Activated naive CD8-positive, alpha-beta T cell (primary cell): ENCODE results near the gene TBXAS1.
"Not testable (repeated sequence)": the region's sequence is repeated elsewhere in the genome, so short reads cannot be mapped to it uniquely, and the experiment has no call there.

Experiments
- H3K27ac Mint-ChIP-seq: one replicate; pipeline ENCODE4 v1.8.0; 2021; ENCODE audit warnings: mixed read lengths
- H3K27me3 Mint-ChIP-seq: one replicate; pipeline ENCODE4 v1.8.0; 2021; ENCODE audit warnings: mixed read lengths
- H3K36me3 Mint-ChIP-seq: one replicate; pipeline ENCODE4 v1.8.0; 2021; ENCODE audit warnings: mixed read lengths
- H3K4me1 Mint-ChIP-seq: one replicate; pipeline ENCODE4 v1.8.0; 2021; ENCODE audit warnings: low read depth, mixed read lengths
- H3K4me3 Mint-ChIP-seq: one replicate; pipeline ENCODE4 v1.8.0; 2021; ENCODE audit warnings: mild to moderate bottlenecking, mixed read lengths
- H3K9me3 Mint-ChIP-seq: one replicate; pipeline ENCODE4 v1.8.0; 2021; ENCODE audit warnings: low read depth, mixed read lengths

TBXAS1 gene

DNA sequence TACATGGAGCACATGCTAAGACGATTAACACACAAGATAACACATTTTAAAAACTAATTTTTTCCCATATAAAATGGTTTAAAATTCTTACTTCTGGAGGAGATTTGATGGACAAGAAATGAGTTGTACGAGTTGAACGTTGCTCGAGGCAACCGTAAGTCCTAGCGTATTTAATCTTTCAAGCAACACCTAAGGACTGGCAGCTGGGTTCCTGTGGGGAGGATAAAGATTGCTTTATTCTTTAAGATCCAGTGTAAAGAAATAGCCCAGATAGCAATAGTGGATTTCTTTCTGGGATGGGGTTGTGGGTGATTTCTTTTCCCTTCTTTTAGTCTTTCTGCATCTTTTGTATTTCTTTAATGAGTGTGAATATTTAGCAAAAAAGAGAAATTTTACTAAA, 9.8 kb downstream of the TBXAS1 start:
- Mint-ChIP-seq H3K27me3 (no peaks in the 10 kb centered on the region), H3K4me1 (no peaks in the 10 kb centered on the region), H3K4me3 (no peak overlapping the region), H3K36me3 (peaks cover 4% of the 10 kb centered on the region), H3K9me3 (no peaks in the 10 kb centered on the region), H3K27ac (no peak overlapping the region)

DNA sequence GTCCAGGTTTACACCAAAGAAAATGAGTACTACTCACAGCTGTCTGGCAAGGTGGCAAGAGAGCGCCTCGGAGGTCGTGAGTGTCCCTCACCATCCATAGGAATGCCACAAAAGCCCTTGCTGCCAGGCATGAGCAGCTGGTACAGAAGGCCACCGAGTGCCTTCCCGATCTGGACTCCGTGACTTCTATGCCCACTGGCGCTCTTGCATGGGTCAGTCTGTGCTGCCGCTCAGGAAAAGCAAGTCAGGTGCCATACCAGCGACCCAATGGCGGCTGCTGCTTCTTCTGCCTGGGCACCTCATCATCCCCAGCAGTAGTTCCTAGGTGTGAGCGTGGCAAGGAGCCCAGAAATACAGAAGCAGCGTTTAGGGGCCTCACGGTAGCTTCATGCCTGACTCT, 11.7 kb downstream of the TBXAS1 start:
- Mint-ChIP-seq H3K27ac (no peak overlapping the region), H3K4me1 (no peaks in the 10 kb centered on the region), H3K4me3 (no peak overlapping the region), H3K27me3 (peaks cover 2% of the 10 kb centered on the region), H3K9me3 (no peaks in the 10 kb centered on the region), H3K36me3 (no peaks in the 10 kb centered on the region)

DNA sequence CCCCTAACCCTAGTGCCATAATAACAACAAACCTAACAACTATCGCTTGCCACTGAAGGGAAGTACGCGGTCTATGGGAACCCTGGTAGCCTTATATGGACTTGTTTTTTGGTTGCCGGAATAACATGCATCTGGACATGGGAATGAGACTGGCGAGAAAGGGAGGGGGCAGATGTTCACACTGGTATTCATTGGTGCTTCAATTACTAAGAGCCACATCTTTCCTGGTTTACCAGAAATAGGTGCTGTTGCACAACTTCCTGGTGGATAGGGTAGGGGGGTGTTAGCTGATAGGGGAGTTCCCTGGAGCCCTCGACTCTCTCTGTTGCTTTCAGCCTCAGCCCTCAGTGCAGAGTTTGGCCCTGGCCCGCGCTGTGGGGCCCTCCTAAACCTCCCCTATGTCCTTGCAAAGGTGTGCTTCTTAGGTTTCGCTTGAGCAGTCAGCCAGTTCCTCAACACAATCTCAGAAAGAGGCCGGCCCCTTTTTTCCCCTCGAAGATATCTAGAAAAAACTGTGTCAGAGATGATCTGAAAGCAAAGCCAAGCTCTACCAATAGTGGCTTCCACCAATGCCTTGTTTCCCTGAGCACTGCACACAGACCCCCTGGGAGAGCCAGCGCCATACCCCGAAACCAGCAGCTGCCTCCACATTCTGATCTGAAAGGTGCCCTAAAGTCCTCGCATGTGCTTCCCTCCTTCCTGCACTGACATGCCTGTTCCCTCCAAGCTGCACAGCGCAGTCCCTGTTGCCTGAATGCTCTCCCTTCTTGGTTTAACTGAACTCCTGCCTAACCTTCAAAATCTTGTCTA, 13.5 kb downstream of the TBXAS1 start:
- Mint-ChIP-seq H3K36me3 (no peaks in the 10 kb centered on the region), H3K4me1 (no peaks in the 10 kb centered on the region), H3K27ac (no peak overlapping the region), H3K4me3 (no peak overlapping the region), H3K27me3 (peaks cover 2% of the 10 kb centered on the region), H3K9me3 (no peaks in the 10 kb centered on the region)

DNA sequence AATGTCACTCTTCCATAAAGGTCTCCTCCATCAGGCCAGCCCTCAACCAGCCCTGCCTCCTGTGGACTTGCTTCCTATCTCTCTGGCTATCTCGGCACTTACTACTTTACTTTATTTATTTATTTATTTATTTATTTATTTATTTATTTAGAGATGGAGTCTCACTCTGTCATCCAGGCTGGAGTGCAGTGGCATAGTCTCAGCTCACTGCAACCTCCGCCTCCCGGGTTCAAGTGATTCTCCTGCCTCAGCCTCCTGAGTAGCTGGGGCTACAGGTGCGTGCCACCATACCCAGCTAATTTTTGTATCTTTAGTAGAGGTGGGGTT, 14.1 kb downstream of the TBXAS1 start:
- not testable (repeated sequence) for H3K27ac Mint-ChIP-seq, H3K27me3 Mint-ChIP-seq, H3K9me3 Mint-ChIP-seq, H3K36me3 Mint-ChIP-seq, H3K4me3 Mint-ChIP-seq, H3K4me1 Mint-ChIP-seq

DNA sequence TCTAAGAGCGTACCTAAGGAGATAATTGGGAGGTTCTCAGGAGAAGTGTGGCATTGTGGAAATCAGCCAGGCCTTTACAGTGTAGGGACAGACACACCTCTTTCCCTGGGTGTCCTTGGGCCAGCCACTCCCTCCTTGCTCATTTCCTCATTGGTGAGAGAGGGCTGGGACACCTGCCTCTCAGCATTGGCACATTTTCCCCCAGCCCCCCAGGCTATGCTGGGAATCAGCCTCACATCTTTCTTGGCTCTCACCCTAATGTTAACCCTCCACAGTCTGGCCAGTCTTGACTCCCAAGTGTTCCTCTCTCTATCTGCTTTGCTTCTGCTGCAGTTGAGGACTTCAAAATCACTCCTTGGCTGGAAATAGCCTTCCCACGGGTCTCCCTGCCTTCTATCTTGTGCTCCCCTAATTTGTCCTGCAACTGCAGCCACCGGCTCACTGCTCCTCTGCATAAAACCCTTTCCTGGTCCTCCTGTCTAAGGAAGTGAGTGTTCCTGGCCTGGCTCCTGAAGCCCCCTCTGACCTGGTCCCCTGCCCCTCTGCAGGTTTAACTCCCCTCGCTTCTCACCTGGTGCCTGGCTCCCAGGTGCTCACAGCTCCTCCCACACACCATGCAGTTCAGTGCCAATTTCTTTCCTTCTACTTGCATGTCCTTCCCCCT, 15.8 kb downstream of the TBXAS1 start:
- Mint-ChIP-seq H3K27ac (no peak overlapping the region), H3K9me3 (no peaks in the 10 kb centered on the region), H3K4me3 (no peak overlapping the region), H3K36me3 (no peaks in the 10 kb centered on the region), H3K4me1 (no peaks in the 10 kb centered on the region), H3K27me3 (peaks cover 2% of the 10 kb centered on the region)

DNA sequence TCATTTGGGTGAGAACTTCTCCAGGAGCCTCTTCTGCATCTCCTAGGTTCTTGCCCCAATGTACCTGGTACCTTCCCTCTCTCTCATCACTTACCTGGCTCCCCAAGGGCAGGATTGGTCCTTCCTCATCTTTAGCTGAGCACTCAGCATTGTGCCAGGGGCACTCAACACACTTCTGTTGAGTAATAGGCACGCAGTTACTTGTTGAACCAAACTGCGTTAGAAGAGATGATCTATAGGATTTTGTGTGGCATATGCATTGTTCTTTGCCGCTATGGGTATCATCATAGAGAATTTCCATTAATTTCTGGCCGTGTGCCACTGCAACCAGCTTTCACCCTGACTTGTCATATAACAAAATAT, 16.4 kb downstream of the TBXAS1 start:
- no peak overlapping the region for H3K27ac Mint-ChIP-seq
- H3K27me3 Mint-ChIP-seq, result peaks cover 2% of the 10 kb centered on the region
- H3K36me3 Mint-ChIP-seq, result no peaks in the 10 kb centered on the region
- H3K9me3 Mint-ChIP-seq, result no peaks in the 10 kb centered on the region
- no peak overlapping the region for H3K4me3 Mint-ChIP-seq
- H3K4me1 Mint-ChIP-seq, result no peaks in the 10 kb centered on the region

DNA sequence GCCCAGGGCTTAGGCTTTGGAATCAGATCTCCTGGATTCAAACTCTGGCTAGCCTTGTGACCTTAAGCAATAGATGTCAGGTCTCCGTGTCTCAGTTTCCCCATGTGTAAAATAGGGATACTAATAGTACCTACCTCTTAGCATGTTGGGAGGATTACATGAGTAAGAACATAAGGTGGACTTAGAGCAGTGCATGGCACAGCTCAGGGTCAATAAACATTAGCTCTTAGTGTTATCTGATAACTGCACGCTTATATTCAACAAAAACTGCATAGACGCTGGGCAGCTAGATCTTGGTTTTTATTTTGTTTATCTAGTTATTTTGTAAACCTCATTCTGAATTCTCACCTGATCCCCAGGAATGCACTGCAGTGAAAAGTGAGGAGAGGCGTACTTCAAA, 17.2 kb downstream of the TBXAS1 start:
- H3K4me3 Mint-ChIP-seq, result no peak overlapping the region
- no peaks in the 10 kb centered on the region for H3K4me1 Mint-ChIP-seq
- H3K36me3 Mint-ChIP-seq, result no peaks in the 10 kb centered on the region
- H3K27ac Mint-ChIP-seq, result no peak overlapping the region
- H3K9me3 Mint-ChIP-seq, result no peaks in the 10 kb centered on the region
- peaks cover 2% of the 10 kb centered on the region for H3K27me3 Mint-ChIP-seq

DNA sequence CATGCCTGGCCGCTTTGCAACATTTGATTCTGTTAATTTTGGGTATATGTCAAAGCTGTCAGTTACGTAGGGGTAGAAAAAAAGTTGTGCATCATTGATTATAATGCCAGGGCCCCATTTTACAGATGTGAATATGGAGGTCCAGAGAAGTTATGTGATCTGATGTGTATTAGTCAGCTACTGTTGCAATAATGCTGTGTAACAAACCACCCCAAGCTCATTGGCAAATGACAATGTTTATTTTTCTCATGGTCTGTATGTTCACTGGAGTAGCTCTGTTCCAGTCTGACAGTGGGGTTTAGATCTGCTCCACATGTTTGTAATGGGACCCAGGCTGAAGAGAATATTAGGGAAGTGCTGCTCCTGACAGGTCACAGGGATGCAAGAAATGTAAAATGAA, 19.2 kb downstream of the TBXAS1 start:
- Mint-ChIP-seq H3K36me3 (no peaks in the 10 kb centered on the region), H3K4me3 (no peak overlapping the region), H3K27me3 (peaks cover 2% of the 10 kb centered on the region), H3K9me3 (no peaks in the 10 kb centered on the region), H3K4me1 (peaks cover 1% of the 10 kb centered on the region), H3K27ac (no peak overlapping the region)

DNA sequence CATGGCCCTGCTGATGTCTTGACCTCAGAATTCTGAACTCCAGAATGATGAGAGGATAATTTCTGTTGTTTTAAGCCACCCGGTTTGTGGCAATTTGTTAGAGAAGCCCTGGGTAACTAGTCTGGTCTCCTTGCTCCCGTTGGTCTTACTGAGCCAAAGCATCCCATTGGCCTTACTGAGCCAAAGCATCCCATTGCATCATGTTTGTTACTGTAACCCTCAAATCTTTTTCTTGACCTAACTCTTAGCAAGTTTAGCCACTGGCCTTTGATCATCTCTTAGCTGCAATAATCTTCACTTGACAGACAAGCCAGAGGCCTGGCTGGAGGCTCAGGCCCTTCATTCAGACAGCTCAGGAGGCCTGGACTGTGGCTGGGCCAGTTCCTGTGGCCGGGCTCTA, 21.8 kb downstream of the TBXAS1 start:
- Mint-ChIP-seq H3K27ac (no peak overlapping the region), H3K9me3 (no peaks in the 10 kb centered on the region), H3K4me3 (no peak overlapping the region)

DNA sequence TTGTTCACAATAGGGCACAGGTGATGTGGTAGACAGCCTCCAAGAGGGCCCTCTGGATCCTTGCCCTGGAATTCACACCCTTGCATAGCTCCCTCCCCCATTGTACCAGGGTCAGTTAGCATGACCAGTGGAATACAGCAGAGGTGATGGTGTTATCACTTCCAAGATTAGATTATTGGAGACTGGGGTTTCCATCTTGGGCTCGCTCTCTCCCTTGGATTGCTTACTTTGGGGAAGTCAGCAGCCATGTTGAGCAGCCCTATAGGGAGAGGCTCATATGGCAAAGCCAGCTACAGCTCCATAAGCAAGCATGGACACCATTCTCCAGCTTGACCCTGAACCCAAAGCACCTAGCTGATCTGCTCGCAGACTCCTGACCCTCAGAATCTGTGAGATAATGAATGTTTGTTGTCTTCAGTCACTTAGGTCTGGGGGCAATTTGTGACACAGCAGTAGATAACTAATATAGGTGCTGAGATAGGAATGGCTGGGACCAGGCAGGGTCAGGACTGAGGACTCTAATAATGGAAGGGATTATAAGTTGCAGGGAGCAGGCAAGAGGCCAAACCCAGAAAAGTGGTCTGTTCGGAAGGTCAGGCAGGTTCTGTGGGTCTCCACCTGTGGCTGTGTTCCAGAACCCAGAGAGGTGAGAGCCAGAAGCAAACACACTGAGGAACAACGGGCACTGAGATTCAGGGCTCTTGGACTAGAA, 22.9 kb downstream of the TBXAS1 start:
- Mint-ChIP-seq H3K27me3 (no peaks in the 10 kb centered on the region), H3K36me3 (no peaks in the 10 kb centered on the region), H3K27ac (no peak overlapping the region), H3K4me3 (no peak overlapping the region), H3K4me1 (peaks cover 29% of the 10 kb centered on the region), H3K9me3 (no peaks in the 10 kb centered on the region)

More for the DNA sequence above, 21.8 kb downstream of the TBXAS1 start:
- no peaks in the 10 kb centered on the region for H3K36me3 Mint-ChIP-seq
- H3K27me3 Mint-ChIP-seq, result no peaks in the 10 kb centered on the region
- peaks cover 24% of the 10 kb centered on the region for H3K4me1 Mint-ChIP-seq

DNA sequence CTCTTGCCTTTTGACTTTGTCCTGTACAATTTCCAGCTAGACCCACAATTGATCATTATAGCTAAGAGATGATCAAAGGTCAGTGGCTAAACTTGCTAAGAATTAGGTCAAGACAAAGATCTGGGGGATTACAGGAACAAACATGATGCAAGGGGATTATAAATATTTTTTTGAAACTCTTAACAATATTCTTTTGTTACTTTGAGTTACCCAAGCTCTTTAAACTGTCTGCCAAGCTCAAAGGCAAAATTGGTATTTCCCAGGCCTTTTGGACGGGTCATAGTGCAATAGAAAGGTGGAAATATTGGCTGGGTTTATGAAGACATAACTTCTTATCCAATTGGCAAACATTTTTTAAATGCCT, 23.4 kb downstream of the TBXAS1 start:
- H3K4me3 Mint-ChIP-seq, result no peak overlapping the region
- no peaks in the 10 kb centered on the region for H3K27me3 Mint-ChIP-seq
- peaks cover 29% of the 10 kb centered on the region for H3K4me1 Mint-ChIP-seq
- no peak overlapping the region for H3K27ac Mint-ChIP-seq
- no peaks in the 10 kb centered on the region for H3K36me3 Mint-ChIP-seq
- H3K9me3 Mint-ChIP-seq, result no peaks in the 10 kb centered on the region

DNA sequence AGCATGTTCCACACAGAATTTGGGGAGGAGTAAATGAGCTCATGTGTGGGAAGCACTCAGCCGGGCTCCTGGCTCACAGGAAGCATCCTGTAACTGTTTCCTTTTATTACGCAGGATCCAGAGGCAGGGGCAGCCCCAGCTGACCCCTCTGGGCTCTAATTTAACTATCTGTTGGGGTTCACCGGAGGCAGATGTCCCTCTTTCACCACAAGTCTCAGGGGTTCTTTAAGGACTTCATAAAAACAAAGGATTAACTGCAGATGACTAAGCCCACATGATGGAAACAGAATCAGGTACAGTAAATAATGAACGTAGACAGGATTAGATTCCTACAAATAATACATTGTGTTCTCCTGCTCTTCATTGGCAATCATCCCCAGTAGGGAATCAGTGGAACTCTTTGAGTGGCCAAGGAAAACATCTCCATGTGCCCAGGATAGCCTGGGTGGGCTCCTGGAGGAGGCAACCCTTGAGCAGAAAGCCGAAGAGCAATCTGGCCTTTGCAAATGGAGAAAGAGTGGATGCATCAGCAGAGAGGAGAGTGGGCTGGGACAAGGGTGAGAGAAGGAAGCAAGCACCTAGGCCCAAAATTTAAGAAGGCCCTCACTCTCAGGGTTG, 24.6 kb downstream of the TBXAS1 start:
- peaks cover 29% of the 10 kb centered on the region for H3K4me1 Mint-ChIP-seq
- no peaks in the 10 kb centered on the region for H3K9me3 Mint-ChIP-seq
- H3K27ac Mint-ChIP-seq, result no peak overlapping the region
- H3K27me3 Mint-ChIP-seq, result no peaks in the 10 kb centered on the region
- no peaks in the 10 kb centered on the region for H3K36me3 Mint-ChIP-seq
- H3K4me3 Mint-ChIP-seq, result no peak overlapping the region

DNA sequence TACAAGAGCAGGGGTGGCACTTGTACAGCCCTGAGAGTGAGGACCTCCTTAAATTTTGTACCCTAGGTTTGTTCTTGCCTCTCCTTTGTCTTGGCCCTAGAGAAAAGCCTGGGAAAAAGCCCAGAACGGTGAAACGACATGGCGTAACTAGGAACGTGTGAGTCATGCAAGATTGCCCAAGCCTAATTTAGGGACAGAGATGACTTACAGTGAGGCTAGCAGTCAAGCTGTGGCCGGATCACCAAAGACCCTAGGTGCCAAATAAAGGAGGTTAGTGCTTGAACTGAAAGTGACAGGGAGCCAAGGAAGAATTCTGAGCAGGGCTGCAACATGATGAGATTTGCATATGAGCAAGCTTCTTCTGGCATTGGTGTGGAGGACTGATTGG, 25.1 kb downstream of the TBXAS1 start:
- Mint-ChIP-seq H3K4me3 (peak overlapping the region; percentile 11), H3K9me3 (no peaks in the 10 kb centered on the region), H3K4me1 (peaks cover 29% of the 10 kb centered on the region), H3K36me3 (no peaks in the 10 kb centered on the region), H3K27ac (no peak overlapping the region), H3K27me3 (no peaks in the 10 kb centered on the region)

DNA sequence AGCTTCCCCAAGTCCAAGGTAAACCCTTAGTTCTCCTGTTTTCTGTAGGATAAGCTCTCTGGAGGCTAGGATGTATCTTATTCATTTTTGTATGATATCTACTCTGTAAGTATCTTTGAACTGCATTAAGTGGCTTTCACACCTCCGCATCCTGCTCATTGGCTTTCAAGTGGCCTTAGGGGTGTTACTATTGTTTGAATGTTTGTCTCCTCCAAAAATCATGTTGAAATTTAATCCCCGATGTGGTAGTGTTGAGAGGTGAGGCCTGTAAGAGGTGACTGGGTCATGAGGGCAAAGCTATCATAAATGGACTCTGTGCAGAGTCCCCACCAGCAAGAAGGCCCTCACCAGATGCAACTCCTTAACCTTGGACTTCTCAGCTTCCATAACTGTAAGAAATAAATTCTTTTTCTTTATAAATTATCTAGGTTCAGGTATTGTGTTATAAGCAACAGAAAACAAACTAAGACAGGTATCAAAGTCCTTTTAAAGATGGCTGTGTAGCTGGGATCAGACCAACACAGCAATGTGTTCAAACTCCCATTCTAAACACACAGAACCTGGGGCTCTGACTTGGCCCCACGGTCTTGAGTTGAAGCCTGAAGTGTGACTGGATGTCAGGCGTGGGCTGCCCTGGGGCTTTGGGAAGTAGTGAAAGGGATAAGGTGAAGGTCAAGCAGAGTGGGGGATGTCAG, 25.9 kb downstream of the TBXAS1 start:
- no peak overlapping the region for H3K4me3 Mint-ChIP-seq

More for the DNA sequence above, 25.9 kb downstream of the TBXAS1 start:
- peaks cover 29% of the 10 kb centered on the region for H3K4me1 Mint-ChIP-seq
- H3K27ac Mint-ChIP-seq, result peak overlapping the region; percentile 83
- H3K27me3 Mint-ChIP-seq, result no peaks in the 10 kb centered on the region
- no peaks in the 10 kb centered on the region for H3K36me3 Mint-ChIP-seq
- no peaks in the 10 kb centered on the region for H3K9me3 Mint-ChIP-seq
